ENCODE measurements around the gene WDR93. TPM values are rescaled to one million over a fixed set of nuclear protein-coding genes. Genes with fewer than 3 reads are reported as not detected.
A peak's percentile ranks its signal among the peaks of the same experiment; 100 is the strongest.

WDR93 gene
- total RNA-seq, 1 donor from 2014 or later: not detected

DNA sequence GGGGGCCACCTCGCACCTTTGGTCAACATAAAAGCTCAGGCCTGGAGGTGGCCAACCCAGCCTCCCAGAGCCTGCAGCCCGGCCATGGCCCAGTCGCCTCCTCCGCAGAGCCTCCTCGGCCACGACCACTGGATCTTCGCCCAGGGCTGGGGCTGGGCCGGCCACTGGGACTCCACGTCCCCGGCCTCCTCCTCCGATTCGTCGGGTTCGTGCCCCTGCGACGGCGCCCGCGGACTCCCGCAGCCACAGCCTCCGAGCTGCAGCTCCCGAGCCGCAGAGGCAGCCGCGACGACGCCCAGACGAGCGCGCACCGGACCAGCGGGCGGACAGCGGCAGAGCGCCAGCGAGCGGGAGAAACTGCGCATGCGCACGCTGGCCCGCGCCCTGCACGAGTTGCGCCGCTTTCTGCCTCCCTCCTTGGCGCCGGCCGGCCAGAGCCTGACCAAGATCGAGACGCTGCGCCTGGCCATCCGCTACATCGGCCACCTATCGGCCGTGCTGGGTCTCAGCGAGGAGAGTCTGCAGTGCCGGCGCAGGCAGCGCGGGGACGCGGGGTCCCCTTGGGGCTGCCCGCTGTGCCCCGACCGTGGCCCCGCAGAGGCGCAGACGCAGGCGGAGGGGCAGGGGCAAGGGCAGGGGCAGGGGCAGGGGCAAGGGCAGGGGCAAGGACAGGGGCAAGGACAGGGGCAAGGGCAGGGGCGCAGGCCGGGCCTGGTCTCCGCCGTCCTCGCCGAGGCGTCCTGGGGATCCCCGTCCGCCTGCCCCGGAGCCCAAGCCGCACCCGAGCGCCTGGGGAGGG, 85.9 kb downstream of the WDR93 start, which contains the start of gene MESP2:
TSS of gene MESP2 (plus strand) at position 59 of the 799 bp plus-strand sequence. CDS start at position 85, 26 bp downstream.
- TF ChIP-seq, protein P1, sequence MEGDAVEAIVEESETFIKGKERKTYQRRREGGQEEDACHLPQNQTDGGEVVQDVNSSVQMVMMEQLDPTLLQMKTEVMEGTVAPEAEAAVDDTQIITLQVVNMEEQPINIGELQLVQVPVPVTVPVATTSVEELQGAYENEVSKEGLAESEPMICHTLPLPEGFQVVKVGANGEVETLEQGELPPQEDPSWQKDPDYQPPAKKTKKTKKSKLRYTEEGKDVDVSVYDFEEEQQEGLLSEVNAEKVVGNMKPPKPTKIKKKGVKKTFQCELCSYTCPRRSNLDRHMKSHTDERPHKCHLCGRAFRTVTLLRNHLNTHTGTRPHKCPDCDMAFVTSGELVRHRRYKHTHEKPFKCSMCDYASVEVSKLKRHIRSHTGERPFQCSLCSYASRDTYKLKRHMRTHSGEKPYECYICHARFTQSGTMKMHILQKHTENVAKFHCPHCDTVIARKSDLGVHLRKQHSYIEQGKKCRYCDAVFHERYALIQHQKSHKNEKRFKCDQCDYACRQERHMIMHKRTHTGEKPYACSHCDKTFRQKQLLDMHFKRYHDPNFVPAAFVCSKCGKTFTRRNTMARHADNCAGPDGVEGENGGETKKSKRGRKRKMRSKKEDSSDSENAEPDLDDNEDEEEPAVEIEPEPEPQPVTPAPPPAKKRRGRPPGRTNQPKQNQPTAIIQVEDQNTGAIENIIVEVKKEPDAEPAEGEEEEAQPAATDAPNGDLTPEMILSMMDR (conservative IDR thresholded peaks at IDR 0.05; ENCODE audit: low read depth, low read length): peak; percentile 20
- H3K4me3 ChIP-seq (ENCODE audit: low read depth, low read length): peak within 1 kb of the TSS; percentile 48
- no peak for DNase-seq (ENCODE audit: low read depth)

DNA sequence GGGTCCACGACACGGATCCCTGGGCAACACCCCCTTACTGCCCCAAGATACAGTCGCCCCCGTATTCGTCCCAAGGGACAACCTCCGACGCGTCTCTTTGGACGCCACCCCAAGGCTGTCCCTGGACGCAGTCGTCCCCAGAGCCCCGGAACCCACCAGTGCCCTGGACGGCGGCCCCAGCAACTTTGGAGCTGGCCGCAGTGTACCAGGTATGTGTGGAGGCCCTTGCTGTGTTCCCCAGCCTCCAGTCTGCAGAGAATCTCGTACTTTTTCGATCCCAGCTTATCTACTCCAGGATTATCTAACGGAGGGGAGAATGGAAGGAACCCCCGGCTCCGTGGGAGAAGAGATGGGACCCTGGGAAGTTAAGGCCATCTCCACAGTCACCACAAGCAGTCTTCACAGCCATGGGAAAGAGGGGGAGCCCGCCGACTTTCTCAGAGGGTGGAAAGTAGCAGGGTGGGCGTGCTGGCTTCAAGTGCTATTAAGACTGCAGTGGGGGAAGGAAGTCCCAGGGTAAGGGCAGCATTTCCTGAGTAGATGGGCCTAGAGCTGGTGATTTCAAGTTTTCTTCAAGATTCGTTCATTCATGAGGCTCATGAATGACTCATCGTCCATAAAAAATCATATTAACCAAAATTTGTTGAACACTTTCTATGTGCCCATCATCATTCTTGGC, 86.6 kb downstream of the WDR93 start:
- TF ChIP-seq, protein P1 (conservative IDR thresholded peaks at IDR 0.05; ENCODE audit: low read depth, low read length): no peak
- DNase-seq (ENCODE audit: low read depth): no peak

DNA sequence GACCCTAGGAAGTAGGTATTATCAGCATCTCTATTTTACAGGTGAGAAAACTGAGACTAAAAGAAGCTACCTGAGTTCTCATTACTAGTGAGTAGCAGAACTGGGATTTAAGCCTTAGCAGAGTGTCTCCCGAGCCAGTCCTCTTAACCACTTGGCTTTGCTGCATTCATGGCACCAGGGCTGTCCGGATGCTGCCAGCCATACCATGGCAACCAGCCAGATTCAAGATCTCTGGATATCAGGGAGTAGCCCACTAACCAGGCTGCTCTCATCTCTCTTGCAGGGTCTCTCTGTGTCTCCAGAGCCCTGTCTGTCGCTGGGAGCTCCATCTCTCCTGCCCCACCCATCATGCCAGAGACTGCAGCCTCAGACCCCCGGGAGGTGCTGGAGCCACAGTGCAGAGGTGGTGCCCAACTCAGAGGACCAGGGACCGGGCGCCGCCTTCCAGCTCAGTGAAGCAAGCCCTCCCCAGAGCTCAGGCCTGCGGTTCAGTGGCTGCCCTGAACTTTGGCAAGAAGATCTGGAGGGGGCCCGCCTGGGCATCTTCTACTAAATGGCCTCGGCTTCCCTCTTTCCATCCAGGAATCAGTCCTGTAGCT, 87.3 kb downstream of the WDR93 start:
- TF ChIP-seq, protein P1 (conservative IDR thresholded peaks at IDR 0.05; ENCODE audit: low read depth, low read length): no peak
- DNase-seq (ENCODE audit: low read depth): no peak
- H3K4me3 ChIP-seq (ENCODE audit: low read depth, low read length): no peak overlapping the region

More for the DNA sequence above, 86.6 kb downstream of the WDR93 start:
- no peak overlapping the region for H3K4me3 ChIP-seq (ENCODE audit: low read depth, low read length)

DNA sequence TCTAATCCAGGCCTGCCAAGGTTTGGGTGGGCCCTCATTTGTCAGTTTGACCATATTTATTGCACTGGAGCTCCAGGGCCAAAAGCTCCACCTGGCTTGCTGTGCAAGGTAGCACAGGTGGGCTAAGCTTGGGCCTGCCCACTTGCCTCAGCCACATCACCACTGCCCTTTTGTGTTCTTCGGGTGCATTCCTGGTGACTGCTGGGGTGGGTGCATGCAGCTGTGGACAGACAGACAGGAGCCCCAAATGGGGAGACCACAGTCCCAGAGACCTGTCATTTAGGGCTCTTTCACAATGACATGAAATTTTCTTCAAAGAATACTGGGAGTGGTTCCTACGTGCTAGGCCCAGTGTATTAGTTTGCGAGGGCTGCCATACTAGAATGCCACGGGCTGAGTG, 88.2 kb downstream of the WDR93 start:
- TF ChIP-seq, protein P1 (conservative IDR thresholded peaks at IDR 0.05; ENCODE audit: low read depth, low read length): no peak
- no peak overlapping the region for H3K4me3 ChIP-seq (ENCODE audit: low read depth, low read length)
- DNase-seq (ENCODE audit: low read depth): no peak

DNA sequence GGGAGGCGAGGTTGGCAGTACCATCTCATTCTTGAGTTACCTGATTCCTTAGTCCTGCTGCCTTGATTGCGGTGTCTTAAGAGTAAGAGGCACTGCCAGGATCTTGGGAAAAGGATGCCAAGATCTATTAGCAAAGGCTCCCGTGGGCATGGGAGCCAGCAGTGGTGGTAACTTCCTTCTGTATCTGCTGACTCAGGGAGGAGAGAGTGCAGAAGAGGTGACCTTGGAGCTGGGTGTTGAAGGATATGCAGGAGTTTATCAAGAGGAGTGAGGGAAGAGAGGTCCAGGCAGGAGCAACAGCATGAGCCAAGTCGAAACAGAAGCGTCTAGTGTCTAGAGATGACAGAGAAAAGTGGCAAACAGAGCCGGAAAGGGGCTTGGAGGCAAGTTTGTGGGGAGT, 90.0 kb downstream of the WDR93 start:
- no peak overlapping the region for H3K4me3 ChIP-seq (ENCODE audit: low read depth, low read length)
- DNase-seq (ENCODE audit: low read depth): no peak
- TF ChIP-seq, protein P1 (conservative IDR thresholded peaks at IDR 0.05; ENCODE audit: low read depth, low read length): no peak

DNA sequence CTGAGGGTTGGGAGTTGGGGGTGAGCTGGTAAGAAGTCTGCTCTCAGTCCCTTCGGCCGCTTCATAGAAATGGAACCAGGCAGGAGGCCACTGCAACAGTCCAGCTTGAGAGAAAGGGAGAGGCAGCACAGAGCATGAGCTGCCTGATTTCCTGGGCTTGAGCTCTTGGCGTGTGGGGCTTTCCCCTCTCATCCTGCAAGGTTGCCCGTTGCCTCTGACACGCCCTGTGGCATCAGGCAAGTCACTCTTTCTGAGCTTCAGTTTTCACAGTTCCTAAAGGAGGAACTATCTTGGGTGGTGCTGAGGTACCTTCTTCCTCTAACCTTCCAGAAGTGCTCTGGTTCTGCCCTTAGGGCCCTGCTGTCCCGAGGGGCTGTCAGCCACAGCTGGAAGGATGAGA, 90.4 kb downstream of the WDR93 start:
- DNase-seq (ENCODE audit: low read depth): no peak
- H3K4me3 ChIP-seq (ENCODE audit: low read depth, low read length): no peak overlapping the region
- TF ChIP-seq, protein P1 (conservative IDR thresholded peaks at IDR 0.05; ENCODE audit: low read depth, low read length): no peak

All from epithelial cell of proximal tubule (primary cell).